Esophagus squamous epithelium (tissue), 4 donors: Measurements from ENCODE around the gene IFIH1.

Experiments
- POLR2A ChIP-seq, 4 donors: fragments of 450-650 bp; IDR thresholded peaks; one replicate each; pipeline ENCODE4 v1.6.1; 2017; ENCODE audit warnings: antibody characterized with exemption in 4 of 4, mild to moderate bottlenecking in 4 of 4, moderate library complexity in 3 of 4
- TF ChIP-seq, protein P1 (sequence below), 6 experiments: fragments of 450-650 bp in 4 of 6; fragments of 200-600 bp in 2 of 6; sonication (generic) in 2 of 6; IDR thresholded peaks; one replicate each; pipeline ENCODE4 v1.5.1; 2016 to 2019; ENCODE audit warnings: antibody characterized with exemption in 6 of 6, mild to moderate bottlenecking in 4 of 6, moderate library complexity in 4 of 6

DNA sequence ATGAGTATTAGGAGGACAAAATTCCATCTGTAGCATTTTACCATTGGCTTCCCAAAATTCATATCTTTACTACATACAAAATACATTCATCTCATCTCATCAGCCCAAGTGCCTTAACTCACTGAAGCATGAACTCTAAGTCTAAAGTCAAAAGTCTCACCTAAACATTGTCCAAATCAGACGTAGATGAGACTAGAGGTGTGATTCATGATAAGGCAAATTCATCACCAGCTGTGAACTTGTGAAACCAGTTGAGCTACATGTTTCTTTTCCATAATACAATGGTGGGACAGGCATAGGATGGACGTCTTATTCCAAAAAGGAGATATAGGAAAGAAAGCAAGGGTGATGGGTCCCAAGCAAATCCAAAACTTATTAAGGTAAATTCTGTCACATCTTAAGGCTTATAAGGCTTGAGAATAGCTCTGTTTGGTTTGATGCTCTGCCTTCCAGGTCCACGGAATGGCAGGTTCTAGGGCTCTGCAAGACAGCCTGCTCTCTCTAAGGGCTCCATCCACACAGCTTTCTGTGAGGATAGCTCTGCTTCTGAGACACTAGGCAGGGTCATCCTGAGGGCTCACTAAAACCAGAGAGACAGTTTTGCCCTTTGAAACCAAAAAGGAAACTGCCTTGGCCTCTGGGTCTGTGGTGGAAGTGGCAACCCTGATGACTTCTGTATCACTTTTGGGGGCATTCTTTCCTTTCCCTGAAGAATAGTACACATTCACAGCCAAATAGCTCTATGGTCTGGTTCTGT, 9.6 kb downstream of the IFIH1 start:
- TF ChIP-seq, protein P1, sequence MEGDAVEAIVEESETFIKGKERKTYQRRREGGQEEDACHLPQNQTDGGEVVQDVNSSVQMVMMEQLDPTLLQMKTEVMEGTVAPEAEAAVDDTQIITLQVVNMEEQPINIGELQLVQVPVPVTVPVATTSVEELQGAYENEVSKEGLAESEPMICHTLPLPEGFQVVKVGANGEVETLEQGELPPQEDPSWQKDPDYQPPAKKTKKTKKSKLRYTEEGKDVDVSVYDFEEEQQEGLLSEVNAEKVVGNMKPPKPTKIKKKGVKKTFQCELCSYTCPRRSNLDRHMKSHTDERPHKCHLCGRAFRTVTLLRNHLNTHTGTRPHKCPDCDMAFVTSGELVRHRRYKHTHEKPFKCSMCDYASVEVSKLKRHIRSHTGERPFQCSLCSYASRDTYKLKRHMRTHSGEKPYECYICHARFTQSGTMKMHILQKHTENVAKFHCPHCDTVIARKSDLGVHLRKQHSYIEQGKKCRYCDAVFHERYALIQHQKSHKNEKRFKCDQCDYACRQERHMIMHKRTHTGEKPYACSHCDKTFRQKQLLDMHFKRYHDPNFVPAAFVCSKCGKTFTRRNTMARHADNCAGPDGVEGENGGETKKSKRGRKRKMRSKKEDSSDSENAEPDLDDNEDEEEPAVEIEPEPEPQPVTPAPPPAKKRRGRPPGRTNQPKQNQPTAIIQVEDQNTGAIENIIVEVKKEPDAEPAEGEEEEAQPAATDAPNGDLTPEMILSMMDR (IDR thresholded peaks at IDR 0.05), result no peak
- TF ChIP-seq POLR2A (IDR thresholded peaks at IDR 0.05), result no peak
